ENCODE results near the gene MED16. TPM values are rescaled to one million over a fixed set of nuclear protein-coding genes. Genes with fewer than 3 reads are reported as not detected.
A peak's percentile ranks its signal among the peaks of the same experiment; 100 is the strongest.

MED16 gene
- total RNA-seq, 3 donors from 2014 or later = 14.9 to 33.1 (median 32.8) TPM

DNA sequence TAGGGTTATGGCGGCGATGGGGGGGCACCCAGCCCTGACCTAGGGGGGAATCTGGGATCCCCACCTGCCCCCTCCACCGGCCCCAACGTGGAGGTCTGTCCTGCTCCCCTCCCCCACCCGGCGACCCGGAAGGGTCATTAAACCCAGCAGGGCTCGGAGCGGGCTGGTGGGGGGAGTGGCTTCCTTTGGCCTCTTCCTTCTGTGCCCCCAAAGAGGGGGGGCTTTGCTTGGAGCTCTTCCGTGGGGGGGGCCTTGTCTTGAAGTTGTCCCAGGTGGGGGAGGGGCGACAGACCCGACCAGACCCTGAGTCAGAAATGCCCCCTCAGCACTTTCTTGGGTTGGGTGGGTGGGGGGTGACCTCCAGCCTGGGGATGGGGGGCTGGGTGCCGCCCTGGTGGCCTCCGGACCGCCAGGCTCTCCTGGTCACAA lies 34.4 kb upstream of the MED16 start:
- intact Hi-C loops (cut with DNase I; ENCODE audit: low total_unique reads) = no loop called here
- DNase-seq (ENCODE audit: low spot score in 2 of 2) = peak in 1 of 2 donors; percentile 52
- no peak for TF ChIP-seq POLR2A (IDR thresholded peaks at IDR 0.05)
- no peak for TF ChIP-seq POLR2AphosphoS5 (IDR thresholded peaks at IDR 0.05)
- TF ChIP-seq, protein P1, sequence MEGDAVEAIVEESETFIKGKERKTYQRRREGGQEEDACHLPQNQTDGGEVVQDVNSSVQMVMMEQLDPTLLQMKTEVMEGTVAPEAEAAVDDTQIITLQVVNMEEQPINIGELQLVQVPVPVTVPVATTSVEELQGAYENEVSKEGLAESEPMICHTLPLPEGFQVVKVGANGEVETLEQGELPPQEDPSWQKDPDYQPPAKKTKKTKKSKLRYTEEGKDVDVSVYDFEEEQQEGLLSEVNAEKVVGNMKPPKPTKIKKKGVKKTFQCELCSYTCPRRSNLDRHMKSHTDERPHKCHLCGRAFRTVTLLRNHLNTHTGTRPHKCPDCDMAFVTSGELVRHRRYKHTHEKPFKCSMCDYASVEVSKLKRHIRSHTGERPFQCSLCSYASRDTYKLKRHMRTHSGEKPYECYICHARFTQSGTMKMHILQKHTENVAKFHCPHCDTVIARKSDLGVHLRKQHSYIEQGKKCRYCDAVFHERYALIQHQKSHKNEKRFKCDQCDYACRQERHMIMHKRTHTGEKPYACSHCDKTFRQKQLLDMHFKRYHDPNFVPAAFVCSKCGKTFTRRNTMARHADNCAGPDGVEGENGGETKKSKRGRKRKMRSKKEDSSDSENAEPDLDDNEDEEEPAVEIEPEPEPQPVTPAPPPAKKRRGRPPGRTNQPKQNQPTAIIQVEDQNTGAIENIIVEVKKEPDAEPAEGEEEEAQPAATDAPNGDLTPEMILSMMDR (IDR thresholded peaks at IDR 0.05) = no peak
- no peaks in the 10 kb centered on the region for H3K27me3 ChIP-seq
- no peaks in the 10 kb centered on the region for H3K9me3 ChIP-seq
- H3K27ac ChIP-seq = peak overlapping the region; percentile 83 to 86
- H3K36me3 ChIP-seq = no peaks in the 10 kb centered on the region
- no peaks in the 10 kb centered on the region for H3K4me1 ChIP-seq
- peak overlapping the region; percentile 84 to 91 (median 86) for H3K4me3 ChIP-seq

DNA sequence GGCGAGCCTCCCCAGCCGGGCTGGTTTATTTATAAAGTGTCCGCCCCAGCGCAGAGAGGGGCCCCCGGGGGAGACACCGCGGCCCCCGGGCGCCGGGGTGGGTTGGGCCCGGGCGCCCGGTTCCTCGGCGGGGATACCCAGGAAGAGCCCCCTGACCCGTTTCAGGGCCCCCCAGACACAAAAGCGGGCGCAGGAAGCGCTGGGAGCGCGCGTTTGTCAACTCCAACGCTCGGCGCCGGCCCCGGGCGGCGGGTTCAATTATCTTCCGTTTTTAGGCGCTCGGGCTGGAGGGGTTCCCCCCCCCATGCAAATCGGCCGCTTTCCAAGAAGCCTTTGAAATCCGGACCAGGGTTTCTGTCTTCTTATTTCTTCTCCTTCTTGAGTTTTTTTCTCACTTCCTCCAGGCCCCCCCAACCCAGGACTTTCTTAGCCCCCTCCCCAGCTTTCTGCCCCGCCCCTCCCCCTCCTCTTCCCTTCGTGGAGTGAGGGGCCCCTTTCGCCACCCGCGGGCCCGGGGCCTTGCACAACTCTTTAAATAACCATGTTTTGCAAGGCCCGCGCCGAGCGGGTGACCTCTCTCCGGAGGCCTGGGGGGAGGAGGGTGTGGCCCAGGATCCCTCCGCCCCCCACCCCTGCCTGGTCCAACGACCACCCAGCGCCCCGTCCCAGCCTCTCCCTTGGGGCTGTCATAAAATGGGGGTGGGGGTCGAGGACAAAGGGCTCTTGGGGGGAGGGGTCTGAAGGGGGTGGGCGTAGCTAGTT lies 33.8 kb upstream of the MED16 start:
- TF ChIP-seq POLR2A (IDR thresholded peaks at IDR 0.05) = no peak
- TF ChIP-seq, protein P1 (IDR thresholded peaks at IDR 0.05) = no peak
- peak in 1 of 3 donors; percentile 65 for TF ChIP-seq POLR2AphosphoS5 (IDR thresholded peaks at IDR 0.05)

DNA sequence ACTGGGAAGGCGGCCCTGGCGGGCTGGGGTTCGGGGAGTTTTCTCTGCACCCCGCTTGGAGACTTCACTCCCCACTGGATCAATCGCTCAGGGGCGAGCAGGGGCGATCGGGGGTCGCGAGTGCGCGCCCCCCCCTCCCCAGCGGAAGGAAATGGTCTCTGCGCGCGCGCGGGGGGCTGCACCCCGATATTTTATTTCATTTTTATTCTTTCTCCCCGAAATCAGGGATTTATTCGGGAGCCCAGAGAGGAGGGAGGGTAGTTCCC lies 33.3 kb upstream of the MED16 start:
- H3K27ac ChIP-seq = peak overlapping the region; percentile 83 to 86
- H3K9me3 ChIP-seq = no peaks in the 10 kb centered on the region
- peaks cover 0 to 1% of the 10 kb centered on the region in 2 donors for H3K27me3 ChIP-seq
- no peak for DNase-seq (ENCODE audit: low spot score in 2 of 2)
- intact Hi-C loops (cut with DNase I; ENCODE audit: low total_unique reads) = no loop called here
- H3K4me3 ChIP-seq = peak overlapping the region; percentile 84 to 91 (median 86)
- H3K4me1 ChIP-seq = no peaks in the 10 kb centered on the region
- no peak for TF ChIP-seq POLR2A (IDR thresholded peaks at IDR 0.05)
- TF ChIP-seq, protein P1 (IDR thresholded peaks at IDR 0.05) = peak in 1 of 3 donors; percentile 6
- no peaks in the 10 kb centered on the region for H3K36me3 ChIP-seq

More for the DNA sequence above, 33.8 kb upstream of the MED16 start:
- intact Hi-C loops (cut with DNase I; ENCODE audit: low total_unique reads) = no loop called here
- Histone ChIP-seq H3K27me3 (no peaks in the 10 kb centered on the region), H3K27ac (peak overlapping the region; percentile 83 to 86), H3K9me3 (no peaks in the 10 kb centered on the region), H3K4me1 (no peaks in the 10 kb centered on the region), H3K4me3 (peak overlapping the region; percentile 84 to 91 (median 86)), H3K36me3 (no peaks in the 10 kb centered on the region)
- peak in 1 of 2 donors; percentile 58 for DNase-seq (ENCODE audit: low spot score in 2 of 2)

DNA sequence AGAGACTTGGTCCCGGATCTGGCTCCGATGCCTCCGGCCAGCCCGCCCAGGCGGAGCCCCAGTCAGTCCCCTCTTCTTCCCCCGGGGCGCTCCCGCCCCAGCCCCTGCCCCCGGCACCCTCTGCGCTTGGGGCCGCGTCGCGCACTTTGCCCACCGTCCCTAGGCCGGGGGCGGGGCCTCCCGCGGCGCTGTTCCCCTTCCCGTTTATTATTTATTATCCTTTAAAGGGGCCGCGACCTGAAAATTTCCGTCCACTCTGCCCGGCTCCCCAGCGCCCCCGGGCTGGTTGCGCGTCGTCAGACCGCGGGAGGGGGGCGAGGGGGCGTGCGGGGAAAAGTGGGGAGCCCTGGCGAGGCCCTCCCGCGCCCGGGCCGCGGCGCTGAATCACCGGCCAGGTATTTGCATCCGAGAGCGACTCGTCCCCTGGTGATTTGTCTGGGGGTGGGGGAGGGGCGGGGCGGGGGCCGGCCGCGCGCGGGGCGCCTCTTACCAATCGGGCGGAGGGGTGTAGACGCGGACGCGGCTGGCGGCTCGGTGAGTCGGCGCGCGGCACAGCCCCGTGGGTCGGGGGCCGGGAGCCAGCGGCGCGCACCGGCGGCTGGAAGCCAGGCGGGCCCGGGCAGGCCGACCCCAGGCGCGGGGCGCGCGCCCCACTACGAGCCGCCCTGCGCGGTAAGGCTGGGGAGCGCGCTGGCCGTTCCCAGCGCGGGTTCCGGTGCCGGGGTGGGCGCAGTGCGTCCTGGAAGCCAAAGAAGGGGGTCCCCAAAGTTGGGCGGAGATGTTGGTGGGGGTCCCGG lies 32.7 kb upstream of the MED16 start, which contains the start of gene ARID3A:
ARID3A (plus strand) TSS at position 510 of the 797 bp plus-strand sequence. CDS start 3,494 bp downstream, outside the sequence.
- intact Hi-C loops (cut with DNase I; ENCODE audit: low total_unique reads) = loop anchor here (1.0 kb wide), 1 partner anchor 59 kb away; the partner anchor contains the start of gene WDR18
- Histone ChIP-seq H3K4me1 (no peaks in the 10 kb centered on the region), H3K9me3 (no peaks in the 10 kb centered on the region), H3K27me3 (peaks cover 0 to 6% of the 10 kb centered on the region in 2 donors), H3K36me3 (no peaks in the 10 kb centered on the region), H3K4me3 (peak within 1 kb of the TSS; percentile 84 to 91 (median 86)), H3K27ac (peak within 1 kb of the TSS; percentile 83 to 86)
- DNase-seq (ENCODE audit: low spot score in 2 of 2) = peak; percentile 70 to 72
- TF ChIP-seq POLR2A (IDR thresholded peaks at IDR 0.05) (no peak), POLR2AphosphoS5 (IDR thresholded peaks at IDR 0.05) (peak in 2 of 3 donors; percentile 41 to 43)

DNA sequence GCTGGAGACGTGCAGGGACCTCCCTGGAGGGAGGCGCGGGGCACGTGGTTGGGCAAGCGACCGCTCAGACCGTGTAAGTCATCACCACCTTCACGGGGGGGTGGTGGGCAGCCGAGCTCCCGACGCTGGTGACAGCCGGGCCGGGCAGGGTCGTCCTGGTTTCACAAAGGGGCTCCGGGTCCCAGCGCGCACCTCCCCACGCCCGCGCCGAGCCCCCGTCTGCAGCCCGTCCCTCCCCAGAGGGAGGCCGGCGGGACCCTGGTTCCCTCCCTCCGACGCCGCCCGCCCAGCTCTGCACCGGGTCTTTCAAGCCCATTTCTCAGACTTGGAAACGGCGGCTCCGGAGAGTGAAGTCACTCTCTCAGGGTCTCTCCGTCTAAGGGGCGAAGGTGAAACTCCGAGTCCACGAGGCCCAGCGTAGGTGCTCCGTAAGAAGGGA lies 32.1 kb upstream of the MED16 start:
- Histone ChIP-seq H3K4me1 (peaks cover 4 to 5% of the 10 kb centered on the region in 2 donors), H3K27ac (peak overlapping the region; percentile 83 to 86), H3K4me3 (peak overlapping the region; percentile 84 to 91 (median 86)), H3K36me3 (no peaks in the 10 kb centered on the region), H3K27me3 (peaks cover 0 to 12% of the 10 kb centered on the region in 2 donors), H3K9me3 (no peaks in the 10 kb centered on the region)
- intact Hi-C loops (cut with DNase I; ENCODE audit: low total_unique reads) = loop anchor here (1.0 kb wide), 1 partner anchor 59 kb away; the partner anchor contains the start of gene WDR18
- TF ChIP-seq POLR2A (IDR thresholded peaks at IDR 0.05) (no peak), POLR2AphosphoS5 (IDR thresholded peaks at IDR 0.05) (no peak)
- TF ChIP-seq, protein P1 (IDR thresholded peaks at IDR 0.05) = no peak
- DNase-seq (ENCODE audit: low spot score in 2 of 2) = peak in 1 of 2 donors; percentile 51
